Brain microvascular endothelial cell (primary cell): ENCODE measurements around the gene ADM.

Source experiments
- DNase-seq: peaks from one replicate; pipeline ENCODE4 v3.0.0-alpha.2; 2020
- H3K27ac ChIP-seq: fragments of 250-450 bp; sonication (Bioruptor Pico); 2 replicates; pipeline ENCODE4 v1.5.1; 2020; ENCODE audit warnings: mild to moderate bottlenecking, moderate library complexity
- H3K27me3 ChIP-seq: fragments of 250-450 bp; sonication (Bioruptor Pico); replicated peaks from 2 replicates; pipeline ENCODE4 v1.5.1; 2020; ENCODE audit warnings: mild to moderate bottlenecking
- H3K36me3 ChIP-seq: fragments of 250-450 bp; sonication (Bioruptor Pico); replicated peaks from 2 replicates; pipeline ENCODE4 v1.5.1; 2020; ENCODE audit warnings: mild to moderate bottlenecking
- H3K4me3 ChIP-seq: 2 replicates; pipeline ENCODE4 v1.5.1; 2011; ENCODE audit warnings: low read depth, mild to moderate bottlenecking, control low read depth, low read length, moderate library complexity
- CTCF ChIP-seq: IDR thresholded peaks from 2 replicates; pipeline ENCODE4 v1.5.1; 2011; ENCODE audit warnings: low read depth, mild to moderate bottlenecking, moderate library complexity, low read length, control low read depth, inconsistent platforms; ENCODE audit errors: missing control alignments
- in situ Hi-C: cut with HindIII; loops from 2 replicates; pipeline ENCODE4 v1.10.0; 2017; ENCODE audit warnings: low sequenced_read_pairs, low pct_ligation_motif_present

ADM gene

GRCh38 chr11:10331548-10332289 is 26.8 kb downstream of the ADM start:
- in situ Hi-C loops = no loop called here
- Histone ChIP-seq H3K4me3 (no peak overlapping the region), H3K36me3 (no peaks in the 10 kb centered on the region), H3K27me3 (no peaks in the 10 kb centered on the region), H3K27ac (no peak overlapping the region)
- TF ChIP-seq CTCF = no peak
- DNase-seq = no peak

GRCh38 chr11:10333490-10333889 is 28.6 kb downstream of the ADM start:
- Histone ChIP-seq H3K27ac (no peak overlapping the region), H3K27me3 (no peaks in the 10 kb centered on the region), H3K4me3 (no peak overlapping the region), H3K36me3 (no peaks in the 10 kb centered on the region)
- TF ChIP-seq CTCF = no peak
- in situ Hi-C loops = no loop called here
- DNase-seq = no peak

GRCh38 chr11:10338287-10338686 is 33.4 kb downstream of the ADM start:
- in situ Hi-C loops = no loop called here

GRCh38 chr11:10348650-10349280 is 43.9 kb downstream of the ADM start:
- Histone ChIP-seq H3K27me3 (no peaks in the 10 kb centered on the region), H3K27ac (no peak overlapping the region), H3K4me3 (no peak overlapping the region), H3K36me3 (no peaks in the 10 kb centered on the region)
- in situ Hi-C loops = no loop called here
- no peak for TF ChIP-seq CTCF
- DNase-seq = no peak

More at GRCh38 chr11:10338287-10338686, 33.4 kb downstream of the ADM start:
- Histone ChIP-seq H3K4me3 (no peak overlapping the region), H3K27me3 (no peaks in the 10 kb centered on the region), H3K27ac (no peak overlapping the region), H3K36me3 (no peaks in the 10 kb centered on the region)
- no peak for TF ChIP-seq CTCF
- DNase-seq = no peak

- H3K36me3 ChIP-seq = no peaks in the 10 kb centered on the region
- in situ Hi-C loops = no loop called here
- H3K27ac ChIP-seq = peak overlapping the region; percentile 4
- no peak for DNase-seq
- H3K27me3 ChIP-seq = no peaks in the 10 kb centered on the region
- TF ChIP-seq CTCF = no peak
- no peak overlapping the region for H3K4me3 ChIP-seq
These were observed 44.4 kb downstream of the ADM start for GRCh38 chr11:10349281-10349665.
